Activated T-cell treated with anti-CD3 and anti-CD28 coated beads for 4 hours (primary cell): ENCODE measurements around the gene PYGB.
"Not testable (repeated sequence)": the region's sequence is repeated elsewhere in the genome, so short reads cannot be mapped to it uniquely, and the experiment has no call there.

Experiments
- DNase-seq: peaks from one replicate; pipeline ENCODE4 v3.0.0-alpha.2; 2020

The PYGB gene

DNA sequence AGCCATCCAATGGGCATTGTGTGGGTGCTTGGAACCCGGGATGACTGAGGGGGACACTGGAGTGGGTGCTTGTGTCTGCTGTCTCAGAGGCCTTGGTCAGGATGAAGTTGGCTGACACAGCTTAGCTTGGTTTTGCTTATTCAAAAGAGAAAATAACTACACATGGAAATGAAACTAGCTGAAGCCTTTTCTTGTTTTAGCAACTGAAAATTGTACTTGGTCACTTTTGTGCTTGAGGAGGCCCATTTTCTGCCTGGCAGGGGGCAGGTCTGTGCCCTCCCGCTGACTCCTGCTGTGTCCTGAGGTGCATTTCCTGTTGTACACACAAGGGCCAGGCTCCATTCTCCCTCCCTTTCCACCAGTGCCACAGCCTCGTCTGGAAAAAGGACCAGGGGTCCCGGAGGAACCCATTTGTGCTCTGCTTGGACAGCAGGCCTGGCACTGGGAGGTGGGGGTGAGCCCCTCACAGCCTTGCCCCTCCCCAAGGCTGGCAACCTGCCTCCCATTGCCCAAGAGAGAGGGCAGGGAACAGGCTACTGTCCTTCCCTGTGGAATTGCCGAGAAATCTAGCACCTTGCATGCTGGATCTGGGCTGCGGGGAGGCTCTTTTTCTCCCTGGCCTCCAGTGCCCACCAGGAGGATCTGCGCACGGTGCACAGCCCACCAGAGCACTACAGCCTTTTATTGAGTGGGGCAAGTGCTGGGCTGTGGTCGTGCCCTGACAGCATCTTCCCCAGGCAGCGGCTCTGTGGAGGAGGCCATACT is 49.4 kb downstream of the PYGB start:
- no peak for DNase-seq

DNA sequence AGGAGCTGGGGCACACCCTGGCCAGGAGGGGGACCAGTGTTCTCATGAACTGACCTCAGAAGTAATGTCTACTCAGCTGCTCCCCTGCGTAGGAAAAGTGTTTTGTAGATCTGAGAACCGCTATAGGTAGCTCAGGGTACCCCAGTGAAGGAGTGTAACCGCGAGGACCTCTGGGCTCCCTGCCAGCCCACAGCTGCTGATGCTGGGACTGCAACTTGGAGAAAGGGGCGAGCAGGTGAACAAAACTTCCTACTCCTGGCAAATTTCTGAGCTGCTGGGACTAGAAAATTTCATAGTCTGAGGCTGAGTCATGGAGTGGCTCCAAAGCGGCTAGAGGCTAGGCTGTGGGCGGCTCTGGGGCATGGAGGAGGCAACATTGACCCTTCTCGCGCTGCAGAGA is 51.9 kb downstream of the PYGB start:
- no peak for DNase-seq

DNA sequence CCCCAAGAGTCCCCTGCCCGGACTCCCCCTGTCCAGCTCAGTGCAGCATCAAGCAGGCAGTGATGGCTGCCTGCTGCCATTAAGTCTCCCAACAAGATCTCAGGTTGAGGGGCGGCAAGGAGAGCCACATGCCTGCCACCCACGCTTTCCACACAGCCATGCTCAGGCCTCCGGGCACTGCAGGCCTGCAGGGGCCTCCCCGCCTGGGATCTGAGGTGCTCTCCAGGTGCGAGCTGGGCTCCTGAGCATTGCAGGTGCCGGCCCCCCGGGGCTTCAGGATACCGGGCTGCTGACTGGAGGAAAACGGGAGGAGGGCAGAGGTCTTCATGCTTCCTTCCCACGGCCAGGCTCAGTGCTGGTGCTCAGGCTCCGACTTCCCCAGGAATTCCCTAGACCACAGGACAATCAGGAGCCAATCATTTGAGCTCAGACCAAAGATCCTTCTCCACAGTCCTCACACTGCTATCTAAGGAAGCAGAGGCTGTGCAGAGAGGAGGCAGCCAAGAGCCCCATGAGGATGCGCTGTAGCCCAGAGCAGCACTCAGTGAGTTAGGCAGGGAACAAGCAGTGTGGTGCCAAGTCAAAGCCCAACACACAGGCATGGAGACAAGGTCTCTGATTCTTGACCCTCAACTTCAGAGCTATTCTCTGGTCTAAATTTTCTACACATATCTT is 52.7 kb downstream of the PYGB start:
- DNase-seq = no peak

DNA sequence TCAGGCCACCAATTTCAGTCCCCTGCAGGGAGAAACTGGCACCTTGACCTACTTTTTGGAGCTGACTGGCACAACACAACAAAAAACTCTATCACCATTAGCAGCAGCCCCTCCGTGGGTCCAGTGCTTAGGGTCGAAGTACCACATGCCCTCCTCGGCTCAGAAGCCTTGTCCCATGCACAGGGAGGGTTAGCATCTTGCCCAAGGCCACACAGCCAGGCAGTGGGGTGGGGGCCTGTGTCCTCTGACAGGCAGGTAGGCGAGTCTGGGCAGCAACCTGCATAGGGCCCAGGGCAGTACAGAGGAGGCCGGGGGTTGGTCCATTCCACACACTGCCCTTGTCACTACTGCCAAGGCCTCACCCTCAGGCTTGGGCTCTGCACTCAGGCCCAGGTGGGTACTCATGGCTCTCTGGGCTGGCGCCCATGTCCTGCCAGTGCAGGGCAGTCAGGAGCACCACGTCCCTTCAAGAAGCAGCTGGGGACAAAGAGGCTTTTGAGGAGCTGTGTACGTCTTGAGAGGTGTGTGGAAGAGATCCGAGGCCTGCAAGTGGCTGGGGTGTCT is 53.6 kb downstream of the PYGB start:
- no peak for DNase-seq

DNA sequence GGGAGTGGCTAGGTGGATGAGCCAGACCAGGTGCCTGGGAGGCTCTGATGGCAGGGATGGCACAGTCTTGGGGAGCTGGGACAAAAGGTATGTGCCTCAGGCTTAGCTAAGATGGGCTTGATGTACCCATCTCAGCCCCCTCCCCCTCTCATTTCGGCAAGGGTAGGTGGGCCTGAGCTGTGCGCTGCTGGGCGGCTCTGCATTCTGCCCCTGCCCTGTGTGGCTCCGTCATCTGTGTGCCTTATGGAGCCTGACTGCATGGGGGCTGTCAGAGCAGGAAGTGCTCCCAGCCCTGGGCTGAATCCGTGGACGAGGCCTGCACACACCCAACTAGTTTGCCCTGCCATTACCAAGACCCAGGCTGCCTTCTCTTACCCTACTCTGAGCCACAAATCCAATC is 54.7 kb downstream of the PYGB start:
- DNase-seq = no peak

DNA sequence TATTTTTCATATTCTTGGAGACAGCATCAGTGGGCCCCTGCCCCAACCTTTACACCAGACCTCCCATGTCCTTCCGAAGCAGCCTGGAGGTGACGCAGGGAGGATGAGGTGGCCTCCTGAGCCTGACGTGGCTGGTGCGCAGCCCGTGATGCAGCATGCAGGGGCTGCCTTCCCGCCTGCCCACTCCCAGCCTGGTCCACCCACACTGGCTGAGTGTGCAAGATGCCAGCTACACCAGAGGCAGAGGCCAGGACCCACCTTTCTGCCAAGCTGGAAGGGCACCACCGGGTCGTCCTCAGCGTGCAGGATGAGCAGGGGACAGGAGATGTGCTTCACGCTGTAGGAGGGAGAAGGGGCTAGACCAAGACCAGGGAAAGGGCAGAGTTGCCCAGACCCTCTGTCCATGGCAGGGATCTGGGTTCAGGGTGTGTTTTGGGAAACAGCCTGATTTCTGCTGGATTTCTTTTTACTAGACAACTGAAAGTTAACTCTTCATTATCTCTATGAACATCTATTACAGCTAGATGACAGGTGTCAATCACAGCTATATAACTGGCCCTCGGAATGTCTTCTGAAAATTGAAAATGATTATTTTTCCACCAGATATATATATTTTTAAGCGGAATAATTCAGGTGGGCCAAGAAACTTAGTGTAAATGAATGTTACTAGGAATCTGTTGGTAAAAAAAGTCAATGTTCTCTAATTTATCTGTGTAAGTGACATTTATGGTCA is 55.6 kb downstream of the PYGB start:
- DNase-seq = no peak

DNA sequence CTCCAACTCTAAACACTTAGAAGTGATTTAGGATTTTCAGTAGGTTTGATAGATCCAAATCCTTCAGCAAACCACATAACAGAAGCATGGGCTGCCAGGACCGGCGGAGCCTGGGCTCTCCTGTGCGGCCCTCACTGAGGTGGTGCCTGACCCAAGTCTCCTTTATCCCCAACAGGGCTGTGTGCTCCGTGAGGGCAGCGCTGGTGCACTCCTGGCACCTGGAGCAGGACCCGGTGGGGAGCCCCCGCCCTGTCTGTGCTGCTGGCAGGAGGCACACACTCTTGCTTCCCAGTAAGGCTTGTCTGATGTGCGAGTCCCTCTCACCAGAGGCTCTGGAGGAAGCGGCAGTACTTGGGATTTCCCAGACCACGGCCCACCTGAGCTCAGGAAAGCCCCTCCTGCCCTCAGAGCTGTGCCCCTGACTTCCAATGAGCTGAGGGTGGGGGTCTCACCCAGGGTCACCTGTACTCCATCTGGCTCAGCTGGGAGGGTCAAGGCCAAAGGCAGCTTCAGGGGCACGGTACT is 56.2 kb downstream of the PYGB start:
- DNase-seq = no peak

DNA sequence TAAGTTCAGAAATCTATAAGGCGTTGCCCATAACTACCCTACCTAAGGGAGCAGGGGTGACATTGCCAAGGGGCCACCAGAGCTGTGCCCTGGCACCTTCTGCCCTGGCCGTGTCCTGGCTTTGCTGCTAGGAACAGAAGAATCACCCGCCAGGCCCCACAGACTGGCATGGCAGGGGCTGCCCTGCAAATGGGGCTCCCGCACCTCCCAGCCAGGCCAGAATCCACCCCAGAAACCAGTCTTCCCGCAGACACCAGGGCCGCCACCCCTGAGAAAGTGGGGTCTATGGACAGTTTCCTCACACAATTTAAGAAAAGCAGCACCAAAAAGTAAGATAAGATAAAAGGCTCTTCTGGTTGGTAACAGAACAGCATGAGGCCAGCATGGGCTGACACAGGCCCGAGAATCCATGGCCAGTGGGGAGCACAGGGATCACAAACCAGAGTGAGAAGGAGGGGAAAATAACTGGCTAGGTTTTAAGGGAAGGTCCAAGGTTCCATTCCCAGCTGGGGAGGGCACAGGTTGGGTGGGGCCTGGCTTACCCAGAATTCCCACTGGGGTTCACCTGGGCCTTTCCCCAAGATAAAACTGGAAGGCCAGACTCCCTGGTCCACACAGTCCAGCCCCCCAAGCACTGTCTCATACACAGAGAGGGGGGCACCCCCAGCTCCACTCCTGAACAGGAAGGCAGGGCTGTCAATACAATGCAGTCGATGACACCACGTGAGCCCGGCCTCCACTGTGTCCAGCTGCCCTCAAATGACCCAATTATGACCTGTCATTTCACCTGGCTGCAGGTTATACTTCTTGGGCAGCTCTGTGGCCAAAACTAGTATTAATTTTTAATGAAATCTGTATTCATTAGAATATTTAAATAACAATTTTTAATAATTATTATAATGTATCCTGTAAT is 59.4 kb downstream of the PYGB start:
- DNase-seq = no peak

DNA sequence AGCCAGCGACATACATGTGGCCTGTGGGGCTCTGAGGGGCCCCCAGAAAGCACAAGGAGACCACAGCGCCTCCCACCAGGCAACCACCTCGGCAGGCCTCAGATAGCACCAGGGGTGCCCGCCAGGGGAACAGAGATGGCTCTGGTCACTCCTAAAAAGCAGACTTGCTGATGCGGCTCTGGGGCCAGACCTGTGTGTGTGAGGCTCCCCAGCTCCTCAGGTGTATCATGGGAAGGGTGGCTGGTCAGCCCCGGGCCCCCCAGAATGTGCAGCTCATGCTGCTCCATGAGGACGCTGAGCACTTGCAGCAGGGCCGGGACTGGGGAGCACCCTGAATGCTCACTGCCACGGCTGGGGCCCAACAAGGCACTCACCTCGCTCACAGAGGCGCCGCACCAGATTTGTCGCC is 60.2 kb downstream of the PYGB start:
- no peak for DNase-seq

DNA sequence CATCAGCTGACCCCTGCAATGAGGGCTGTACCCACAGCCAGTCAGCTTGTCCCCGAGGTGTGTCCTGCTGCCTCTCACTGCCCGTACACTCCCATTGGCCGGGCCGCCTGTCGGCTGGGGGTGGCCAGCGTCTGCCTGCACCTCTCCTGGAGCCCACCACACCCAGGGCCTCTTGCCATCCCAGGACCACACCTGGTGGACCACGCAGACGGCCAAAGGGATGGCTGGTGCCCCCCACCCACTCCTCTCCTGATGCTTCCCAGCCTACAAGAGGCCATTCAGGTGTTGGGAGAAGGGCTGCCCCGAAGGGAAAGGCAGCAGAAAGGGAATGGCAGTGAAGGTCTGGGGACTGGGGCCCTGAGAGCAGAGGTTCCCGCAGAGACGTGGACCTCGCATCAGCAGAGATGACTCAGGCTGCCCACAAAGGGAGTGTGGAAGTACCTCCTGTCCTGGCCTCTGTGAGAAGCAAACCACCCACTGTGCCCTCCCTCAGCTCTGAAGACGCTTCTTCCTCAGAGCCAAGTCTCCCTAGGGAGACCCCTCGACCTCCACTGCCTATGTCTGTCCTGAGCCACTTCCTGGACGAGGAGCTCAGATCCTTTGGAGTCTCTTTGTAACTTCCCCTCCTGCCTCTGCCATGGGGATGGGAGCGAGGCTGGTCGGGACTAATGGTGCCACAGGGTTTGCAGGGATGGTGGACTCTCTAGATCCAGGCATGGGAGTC is 60.9 kb downstream of the PYGB start:
- DNase-seq = no peak

DNA sequence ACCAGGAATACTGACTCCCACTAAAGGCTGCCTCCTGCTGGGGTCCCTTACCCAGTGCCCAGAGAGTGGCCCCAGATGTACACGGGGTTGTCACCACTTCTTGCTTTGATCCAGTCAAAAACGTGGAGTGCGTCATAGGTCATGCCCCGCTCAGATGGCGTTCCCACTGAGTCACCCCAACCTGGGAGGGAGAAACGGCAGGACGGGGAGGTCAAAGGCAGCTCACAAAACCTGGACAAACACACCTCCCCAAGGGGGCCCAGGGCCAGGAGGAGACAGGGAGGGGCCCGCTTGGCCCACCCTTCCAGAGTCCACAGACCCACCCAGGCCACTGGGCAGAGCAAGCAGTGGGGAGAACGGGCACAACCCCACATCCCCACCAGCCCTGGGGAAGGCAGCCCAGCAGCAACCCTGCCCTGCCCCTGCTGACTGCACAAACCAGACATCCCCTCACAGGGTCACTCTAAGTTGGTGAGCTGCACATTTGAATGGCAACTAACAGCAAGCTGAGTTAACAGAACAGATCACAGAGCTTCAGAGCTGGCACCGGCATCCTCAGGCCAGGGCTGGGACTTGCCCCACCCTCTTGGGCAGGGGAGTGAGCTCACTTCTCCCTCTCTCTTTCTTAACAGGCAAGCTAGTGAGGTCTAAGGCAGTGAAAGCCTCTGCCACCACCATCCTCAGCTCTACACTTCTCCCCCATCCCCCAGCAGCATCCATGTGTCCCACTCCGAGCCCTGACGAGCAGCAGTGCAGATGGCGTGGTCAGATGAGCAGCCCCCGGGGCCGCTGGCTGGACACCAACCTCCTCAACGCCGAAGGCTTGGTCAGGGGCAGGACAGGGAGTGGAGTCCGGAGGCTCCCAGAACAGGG is 61.7 kb downstream of the PYGB start:
- DNase-seq = no peak

DNA sequence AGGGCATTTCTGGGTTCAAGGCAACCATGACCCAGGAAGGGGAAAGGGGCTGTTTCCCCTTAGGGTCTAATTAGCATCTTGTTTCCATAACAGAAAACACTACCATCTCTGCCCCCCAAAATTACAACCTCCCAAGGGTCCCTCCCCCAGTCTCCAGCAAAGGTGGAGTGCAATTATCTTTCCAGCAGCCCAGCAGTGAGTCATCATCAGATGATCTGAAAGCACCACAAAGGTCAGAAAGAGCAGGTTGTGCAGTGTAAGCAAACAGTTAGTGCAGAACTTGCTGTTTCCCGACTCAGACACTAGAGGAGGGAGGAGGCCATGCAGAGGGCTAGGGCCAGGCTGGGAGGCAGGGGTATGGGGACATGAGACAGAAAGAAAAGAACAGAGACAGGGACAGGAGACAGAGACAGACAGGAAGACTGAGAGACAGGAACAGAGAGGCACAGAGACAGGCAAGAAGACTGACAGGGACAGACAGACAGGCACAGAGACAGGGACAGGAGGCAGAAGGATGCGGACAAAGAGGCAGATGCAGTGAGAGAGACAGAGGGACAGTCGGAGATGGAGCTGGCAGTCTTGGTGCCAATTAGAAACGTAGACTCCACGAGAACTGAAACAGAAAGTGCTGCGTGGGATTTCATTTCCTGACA is 62.5 kb downstream of the PYGB start:
- DNase-seq = peak; percentile 22

DNA sequence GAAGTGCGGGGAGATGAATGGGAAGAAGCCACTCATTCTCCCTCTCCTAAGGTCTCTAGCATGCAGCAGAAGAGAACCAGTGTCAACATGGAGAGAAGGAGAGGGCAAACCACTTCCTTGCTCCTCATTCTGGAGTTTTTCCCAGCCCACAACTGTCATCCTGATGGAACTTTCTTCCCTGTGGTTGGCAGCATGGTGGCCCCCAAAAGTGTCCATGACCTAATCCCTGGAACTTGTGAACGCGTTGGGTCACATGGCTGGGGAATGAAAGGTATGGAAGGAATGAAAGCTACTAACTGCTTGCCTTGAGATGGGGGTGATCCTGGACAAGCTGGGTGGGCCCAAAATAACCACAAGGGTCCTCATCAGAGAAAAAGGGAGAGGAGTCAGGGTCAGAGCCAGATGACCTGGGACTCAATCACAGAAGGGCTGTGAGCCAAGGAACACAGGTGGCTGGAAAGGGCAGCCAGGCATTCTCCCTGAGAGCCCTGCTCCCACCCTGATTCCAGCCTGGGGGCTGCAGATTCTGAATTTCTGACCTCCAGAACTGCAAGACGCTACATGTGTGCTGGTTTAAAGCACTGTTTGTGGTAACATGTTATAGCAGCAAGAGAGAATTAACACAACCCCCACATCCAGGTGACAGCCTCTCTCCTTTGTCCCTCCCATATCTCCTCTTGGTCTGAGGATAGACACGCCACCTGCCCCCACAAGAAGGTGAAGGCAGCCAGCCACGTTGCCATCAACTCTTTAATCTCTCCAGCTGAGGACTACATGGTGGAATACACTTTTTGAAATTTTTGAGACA is 63.2 kb downstream of the PYGB start:
- DNase-seq = no peak

DNA sequence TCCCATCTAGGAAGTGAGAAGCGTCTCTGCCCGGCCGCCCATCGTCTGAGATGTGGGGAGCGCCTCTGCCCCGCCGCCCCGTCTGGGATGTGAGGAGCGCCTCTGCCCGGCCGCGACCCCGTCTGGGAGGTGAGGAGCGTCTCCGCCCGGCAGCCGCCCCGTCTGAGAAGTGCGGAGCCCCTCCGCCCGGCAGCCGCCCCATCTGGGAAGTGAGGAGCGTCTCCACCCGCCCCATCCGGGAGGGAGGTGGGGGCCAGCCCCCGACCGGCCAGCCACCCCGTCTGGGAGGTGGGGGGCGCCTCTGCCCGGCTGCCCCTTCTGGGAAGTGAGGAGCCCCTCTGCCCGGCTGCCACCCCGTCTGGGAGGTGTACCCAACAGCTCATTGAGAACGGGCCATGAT is 64.8 kb downstream of the PYGB start:
- DNase-seq = not testable (repeated sequence)

DNA sequence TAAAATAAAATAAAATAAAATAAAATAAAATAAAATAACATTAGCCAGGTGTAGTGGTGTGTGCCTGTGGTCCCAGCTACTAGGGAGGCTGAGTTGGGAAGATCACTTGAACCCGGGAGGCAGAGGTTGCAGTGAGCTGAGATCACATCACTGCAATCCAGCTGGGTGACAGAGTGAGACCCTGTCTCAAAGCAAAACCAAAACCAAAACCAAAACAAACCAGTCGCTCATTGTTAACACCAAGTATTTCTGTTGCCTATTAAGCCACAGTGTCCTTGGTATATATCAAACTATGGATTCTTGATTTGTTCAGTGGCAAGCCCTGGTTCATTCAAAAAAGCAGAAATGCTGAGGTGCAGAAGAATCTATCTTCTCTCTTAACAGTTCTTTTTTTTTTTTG is 65.7 kb downstream of the PYGB start:
- DNase-seq = no peak

DNA sequence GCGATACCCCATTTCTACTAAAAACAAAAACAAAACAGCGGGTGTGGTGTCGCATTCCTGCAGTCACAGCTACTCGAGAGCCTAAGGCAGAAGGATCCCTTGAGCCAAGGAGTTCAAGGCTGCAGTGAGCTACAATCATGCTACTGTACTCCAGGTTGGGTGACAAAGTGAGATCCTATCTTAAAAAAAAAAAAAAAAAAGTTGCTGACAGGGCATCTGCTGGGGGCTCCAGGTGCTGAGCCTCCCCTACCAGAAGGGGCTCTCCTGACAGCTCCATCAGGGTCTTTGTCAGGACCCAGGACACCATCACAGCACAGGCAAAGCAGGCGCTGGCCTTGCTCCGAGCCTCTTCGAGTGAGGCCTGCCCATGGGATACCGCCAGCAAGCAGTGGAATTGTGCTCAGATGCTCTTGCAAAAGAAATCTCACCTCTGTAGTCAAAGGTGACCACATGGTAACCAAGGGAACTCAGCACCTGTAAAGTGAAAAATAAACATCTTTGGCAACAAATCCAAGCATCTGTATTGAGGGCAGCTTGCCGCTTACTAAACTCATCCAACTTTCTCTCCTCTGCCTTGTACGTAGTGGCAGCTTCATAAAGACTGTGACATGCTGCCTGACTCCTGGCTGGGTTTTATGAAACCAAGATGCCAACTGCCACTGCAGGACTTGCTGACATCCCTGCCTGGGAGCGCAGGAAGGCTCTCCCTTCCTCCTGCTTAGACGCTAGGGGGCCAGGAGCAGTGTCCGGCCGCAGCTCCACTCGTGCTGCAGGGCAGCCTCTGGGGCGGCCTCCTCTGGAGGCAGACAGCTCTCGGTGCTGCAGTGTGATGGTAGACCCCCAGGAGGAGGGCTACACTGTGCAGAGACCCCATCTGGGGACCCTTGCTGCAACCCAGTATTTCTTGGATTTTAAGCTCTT is 66.9 kb downstream of the PYGB start:
- no peak for DNase-seq

DNA sequence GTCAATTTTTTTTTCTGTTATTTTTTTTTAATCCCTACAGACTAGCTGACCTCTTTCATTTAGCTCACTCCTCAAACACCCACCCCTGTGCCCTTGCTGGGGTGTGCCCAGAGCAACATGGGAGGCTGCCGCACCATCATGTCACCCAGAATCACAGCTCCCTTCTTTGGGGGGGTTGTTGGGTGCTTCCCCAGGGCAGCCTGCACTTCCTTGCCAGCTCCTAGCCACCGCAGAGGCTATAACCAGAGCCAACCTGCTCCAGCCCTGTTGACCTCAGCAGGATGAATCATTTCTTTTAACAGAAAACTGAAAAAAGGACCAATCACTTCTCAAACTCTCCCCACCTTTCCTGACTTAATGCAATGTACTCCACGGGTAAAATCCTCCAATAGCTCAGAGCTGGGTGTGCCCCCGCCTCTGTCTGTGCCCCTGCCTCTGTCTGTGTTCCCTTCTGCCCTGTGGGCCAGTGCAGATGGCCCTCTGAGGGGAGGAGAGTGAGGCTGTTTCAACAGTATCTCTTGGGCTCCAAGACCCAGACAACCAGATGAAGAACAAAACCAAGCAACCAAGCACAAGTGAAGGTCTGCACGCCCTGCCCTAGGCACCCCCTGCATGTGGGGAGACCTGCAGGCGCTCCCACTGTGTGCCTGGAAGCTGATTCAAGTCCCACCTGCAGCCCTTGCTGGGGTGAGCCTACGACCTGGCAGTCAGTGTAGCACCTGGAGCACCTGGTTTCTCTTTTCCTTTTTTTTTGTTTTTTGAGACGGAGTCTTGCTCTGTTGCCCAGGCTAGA is 67.7 kb downstream of the PYGB start:
- no peak for DNase-seq
